ENCODE measurements around the gene CFAP47.

GRCh38 chrX:36388901-36389300 is 469.4 kb downstream of the CFAP47 start:
- TF ChIP-seq, protein P1, sequence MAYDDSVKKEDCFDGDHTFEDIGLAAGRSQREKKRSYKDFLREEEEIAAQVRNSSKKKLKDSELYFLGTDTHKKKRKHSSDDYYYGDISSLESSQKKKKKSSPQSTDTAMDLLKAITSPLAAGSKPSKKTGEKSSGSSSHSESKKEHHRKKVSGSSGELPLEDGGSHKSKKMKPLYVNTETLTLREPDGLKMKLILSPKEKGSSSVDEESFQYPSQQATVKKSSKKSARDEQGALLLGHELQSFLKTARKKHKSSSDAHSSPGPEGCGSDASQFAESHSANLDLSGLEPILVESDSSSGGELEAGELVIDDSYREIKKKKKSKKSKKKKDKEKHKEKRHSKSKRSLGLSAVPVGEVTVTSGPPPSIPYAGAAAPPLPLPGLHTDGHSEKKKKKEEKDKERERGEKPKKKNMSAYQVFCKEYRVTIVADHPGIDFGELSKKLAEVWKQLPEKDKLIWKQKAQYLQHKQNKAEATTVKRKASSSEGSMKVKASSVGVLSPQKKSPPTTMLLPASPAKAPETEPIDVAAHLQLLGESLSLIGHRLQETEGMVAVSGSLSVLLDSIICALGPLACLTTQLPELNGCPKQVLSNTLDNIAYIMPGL (CRISPR knock-in tag; IDR thresholded peaks at IDR 0.05; ENCODE audit: borderline replicate concordance in 1 of 2, low read depth in 1 of 2) = no peak
- TF ChIP-seq, protein P2, sequence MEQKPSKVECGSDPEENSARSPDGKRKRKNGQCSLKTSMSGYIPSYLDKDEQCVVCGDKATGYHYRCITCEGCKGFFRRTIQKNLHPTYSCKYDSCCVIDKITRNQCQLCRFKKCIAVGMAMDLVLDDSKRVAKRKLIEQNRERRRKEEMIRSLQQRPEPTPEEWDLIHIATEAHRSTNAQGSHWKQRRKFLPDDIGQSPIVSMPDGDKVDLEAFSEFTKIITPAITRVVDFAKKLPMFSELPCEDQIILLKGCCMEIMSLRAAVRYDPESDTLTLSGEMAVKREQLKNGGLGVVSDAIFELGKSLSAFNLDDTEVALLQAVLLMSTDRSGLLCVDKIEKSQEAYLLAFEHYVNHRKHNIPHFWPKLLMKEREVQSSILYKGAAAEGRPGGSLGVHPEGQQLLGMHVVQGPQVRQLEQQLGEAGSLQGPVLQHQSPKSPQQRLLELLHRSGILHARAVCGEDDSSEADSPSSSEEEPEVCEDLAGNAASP (CRISPR knock-in tag; IDR thresholded peaks at IDR 0.05; ENCODE audit: borderline replicate concordance) = no peak
- TF ChIP-seq ZNF274 (CRISPR knock-in tag; IDR thresholded peaks at IDR 0.05) (no peak), ZBTB20 (CRISPR knock-in tag; IDR thresholded peaks at IDR 0.05; ENCODE audit: borderline replicate concordance, low read depth) (no peak)

Data from HepG2 (cell line).